CD14-positive monocyte (primary cell): ENCODE results near the gene DPYD. TPM values are rescaled to one million over a fixed set of nuclear protein-coding genes. Genes with fewer than 3 reads are reported as not detected.

Source experiments
- DNase-seq, 3 donors: peaks; one replicate each; pipeline ENCODE4 v3.0.0-alpha.2; 2011 to 2022
- H2AFZ ChIP-seq: 2 replicates; pipeline ENCODE4 v1.6.0; 2012; ENCODE audit warnings: mild to moderate bottlenecking, low read depth, low read length, inconsistent platforms; ENCODE audit not compliant: insufficient read depth, poor library complexity, severe bottlenecking
- H3K27ac ChIP-seq, 2 donors: 1 replicate in 1 of 2; 2 replicates in 1 of 2; pipeline ENCODE4 v1.5.1; 2012 to 2013; ENCODE audit warnings: low read length in 2 of 2, control low read depth in 1 of 2, inconsistent platforms in 1 of 2, low read depth in 1 of 2, mild to moderate bottlenecking in 1 of 2
- H3K27me3 ChIP-seq, 2 donors: one replicate each; pipeline versions ENCODE4 v1.6.0 to v1.6.1; 2011 to 2013; ENCODE audit warnings: low read length in 2 of 2; ENCODE audit not compliant: control insufficient read depth in 2 of 2, insufficient read depth in 2 of 2
- H3K36me3 ChIP-seq, 2 donors: replicated peaks in 1 of 2; 1 replicate in 1 of 2; 2 replicates in 1 of 2; pipeline versions ENCODE4 v1.5.1 to v1.6.1; 2012 to 2013; ENCODE audit warnings: low read length in 2 of 2, control low read depth in 1 of 2, inconsistent platforms in 1 of 2, mild to moderate bottlenecking in 1 of 2; ENCODE audit not compliant: insufficient read depth in 2 of 2, control insufficient read depth in 1 of 2
- H3K4me1 ChIP-seq, 2 donors: 1 replicate in 1 of 2; 2 replicates in 1 of 2; pipeline versions ENCODE4 v1.5.1 to v1.6.1; 2012 to 2013; ENCODE audit warnings: low read length in 2 of 2, control low read depth in 1 of 2, inconsistent platforms in 1 of 2, mild to moderate bottlenecking in 1 of 2, moderate library complexity in 1 of 2; ENCODE audit not compliant: insufficient read depth in 2 of 2, control insufficient read depth in 1 of 2
- H3K4me2 ChIP-seq: replicated peaks from 2 replicates; pipeline ENCODE3; 2012; ENCODE audit warnings: low read length, moderate library complexity, mild to moderate bottlenecking; ENCODE audit not compliant: poor library complexity, severe bottlenecking; ENCODE audit errors: extremely low read depth
- H3K4me3 ChIP-seq, 3 experiments: fragments of 200-600 bp in 1 of 3; sonication (generic) in 1 of 3; replicated peaks in 1 of 3; 1 replicate in 2 of 3; 2 replicates in 1 of 3; pipeline ENCODE4 v1.5.1; 2011 to 2013; ENCODE audit warnings: low read length in 3 of 3, mild to moderate bottlenecking in 3 of 3, control low read depth in 2 of 3, low read depth in 2 of 3, inconsistent platforms in 1 of 3, moderate library complexity in 1 of 3
- H3K79me2 ChIP-seq: 2 replicates; pipeline ENCODE4 v1.6.0; 2012; ENCODE audit warnings: mild to moderate bottlenecking, control low read depth, inconsistent platforms, low read length, moderate library complexity; ENCODE audit not compliant: insufficient read depth
- H3K9ac ChIP-seq: 2 replicates; pipeline ENCODE4 v1.6.0; 2017; ENCODE audit warnings: low read length, mild to moderate bottlenecking; ENCODE audit not compliant: insufficient read depth, poor library complexity, severe bottlenecking
- H3K9me3 ChIP-seq, 2 donors: replicated peaks in 1 of 2; 1 replicate in 1 of 2; 2 replicates in 1 of 2; pipeline versions ENCODE4 v1.5.1 to v1.6.1; 2012 to 2013; ENCODE audit warnings: low read length in 2 of 2, control low read depth in 1 of 2; ENCODE audit not compliant: control insufficient read depth in 1 of 2, insufficient read depth in 1 of 2
- H4K20me1 ChIP-seq: 2 replicates; pipeline ENCODE4 v1.6.0; 2012; ENCODE audit warnings: mild to moderate bottlenecking, low read length, control low read depth, moderate library complexity; ENCODE audit not compliant: insufficient read depth
- H3K27ac Mint-ChIP-seq, 7 donors: one replicate each; pipeline ENCODE4 v1.8.0; 2020; ENCODE audit warnings: mild to moderate bottlenecking in 7 of 7, mixed read lengths in 7 of 7, moderate library complexity in 6 of 7, inconsistent platforms in 2 of 7
- H3K27me3 Mint-ChIP-seq, 3 donors: one replicate each; pipeline ENCODE4 v1.8.0; 2021 to 2022; ENCODE audit warnings: low read depth in 3 of 3, mild to moderate bottlenecking in 3 of 3, mixed read lengths in 3 of 3, moderate library complexity in 3 of 3, inconsistent platforms in 1 of 3
- H3K36me3 Mint-ChIP-seq, 2 donors: one replicate each; pipeline ENCODE4 v1.8.0; 2020; ENCODE audit warnings: mixed read lengths in 2 of 2, inconsistent platforms in 1 of 2, mild to moderate bottlenecking in 1 of 2
- H3K4me1 Mint-ChIP-seq: one replicate; pipeline ENCODE4 v1.8.0; 2020; ENCODE audit warnings: mild to moderate bottlenecking, mixed read lengths
- H3K4me3 Mint-ChIP-seq, 2 donors: one replicate each; pipeline ENCODE4 v1.8.0; 2020; ENCODE audit warnings: mild to moderate bottlenecking in 2 of 2, mixed read lengths in 2 of 2, moderate library complexity in 1 of 2
- H3K9me3 Mint-ChIP-seq, 7 donors: one replicate each; pipeline ENCODE4 v1.8.0; 2020 to 2022; ENCODE audit warnings: mixed read lengths in 7 of 7, mild to moderate bottlenecking in 6 of 7, moderate library complexity in 6 of 7, inconsistent platforms in 2 of 7
- CTCF ChIP-seq: fragments of 200-600 bp; IDR thresholded peaks from one replicate; pipeline ENCODE4 v1.8.0; 2022; ENCODE audit warnings: antibody characterized with exemption, mild to moderate bottlenecking
- WGBS: methylation state at CpG from one replicate; pipeline ENCODE4 v1.1.5; 2013; ENCODE audit warnings: missing lambda C conversion rate; ENCODE audit not compliant: insufficient coverage; 5-methylcytosine and 5-hydroxymethylcytosine counted together
- intact Hi-C, 2 donors: fragments of 100-400 bp; cut with micrococcal nuclease; formaldehyde crosslinking; loops; one replicate each; pipeline versions ENCODE4 v1.15.0 to v1.15.1; 2023
- polyA plus RNA-seq, 3 donors: library from polyadenylated mRNA; depleted of rRNA in 1 of 3; unstranded in 2 of 3; stranded (reverse) in 1 of 3; fragments of 300-500 nt in 2 of 3; fragments of >200 nt in 1 of 3; fragmentation: Illumina TruSeq in 2 of 3; gene quantifications; 1 replicate in 2 of 3; 2 replicates in 1 of 3; pipeline ENCODE4 v1.2.3, GENCODE V29; 2012 to 2021

The DPYD gene
- polyA plus RNA-seq, 3 donors: 87.6 to 171 (median 144) TPM

GRCh38 chr1:97533358-97533757 is 387.5 kb downstream of the DPYD start:
- H3K27me3 Mint-ChIP-seq: no peaks in the 10 kb centered on the region
- H3K36me3 ChIP-seq: peaks cover 14 to 63% of the 10 kb centered on the region in 2 donors
- H3K4me3 Mint-ChIP-seq: no peak overlapping the region

GRCh38 chr1:97529600-97529999 is 391.2 kb downstream of the DPYD start:
- no peaks in the 10 kb centered on the region for H3K79me2 ChIP-seq
- 86% methylated on average over 1 of the region's 1 CpG for WGBS
- H3K27me3 Mint-ChIP-seq: no peaks in the 10 kb centered on the region
- no peak overlapping the region for H3K9ac ChIP-seq
- H3K4me3 Mint-ChIP-seq: no peak overlapping the region
- no peaks in the 10 kb centered on the region for H3K27me3 ChIP-seq
- peaks cover 44% of the 10 kb centered on the region for H4K20me1 ChIP-seq
- peaks cover 0 to 2% (median 0%) of the 10 kb centered on the region in 7 donors for H3K9me3 Mint-ChIP-seq
- H3K36me3 ChIP-seq: peaks cover 7 to 58% of the 10 kb centered on the region in 2 donors
- H3K27ac Mint-ChIP-seq: peak overlapping the region in 1 of 7 donors; percentile 32
- no peak for TF ChIP-seq CTCF
- no peak overlapping the region for H3K4me2 ChIP-seq
- H3K27ac ChIP-seq: no peak overlapping the region
- intact Hi-C loops: no loop called here
- no peaks in the 10 kb centered on the region for H3K4me1 Mint-ChIP-seq
- H3K4me1 ChIP-seq: no peaks in the 10 kb centered on the region
- no peak for DNase-seq
- H3K9me3 ChIP-seq: no peaks in the 10 kb centered on the region
- no peak overlapping the region for H3K4me3 ChIP-seq
- H2AFZ ChIP-seq: no peak overlapping the region
- H3K36me3 Mint-ChIP-seq: peaks cover 48 to 51% of the 10 kb centered on the region in 2 donors

More at GRCh38 chr1:97533358-97533757, 387.5 kb downstream of the DPYD start:
- Histone ChIP-seq H3K9me3 (no peaks in the 10 kb centered on the region), H3K4me3 (no peak overlapping the region), H3K27ac (no peak overlapping the region), H3K4me1 (no peaks in the 10 kb centered on the region), H4K20me1 (peaks cover 34% of the 10 kb centered on the region), H3K79me2 (no peaks in the 10 kb centered on the region), H2AFZ (no peak overlapping the region), H3K27me3 (no peaks in the 10 kb centered on the region), H3K9ac (no peak overlapping the region), H3K4me2 (no peak overlapping the region)
- peaks cover 57 to 62% of the 10 kb centered on the region in 2 donors for H3K36me3 Mint-ChIP-seq
- no peaks in the 10 kb centered on the region for H3K4me1 Mint-ChIP-seq
- no peak overlapping the region for H3K27ac Mint-ChIP-seq
- TF ChIP-seq CTCF: no peak
- 100% methylated on average over 1 of the region's 2 CpGs for WGBS
- intact Hi-C loops: no loop called here
- no peak for DNase-seq
- H3K9me3 Mint-ChIP-seq: peaks cover 0 to 2% (median 0%) of the 10 kb centered on the region in 7 donors
